Mesendoderm (in vitro differentiated cells): Measurements from ENCODE around the gene GID8.

Experiments
- DNase-seq: peaks from one replicate; pipeline ENCODE4 v3.0.0; 2013
- H2AK5ac ChIP-seq: 2 replicates; pipeline ENCODE4 v1.6.1; 2013; ENCODE audit warnings: low read length, inconsistent platforms
- H2BK120ac ChIP-seq: 2 replicates; pipeline ENCODE4 v1.6.1; 2013; ENCODE audit warnings: low read depth, mild to moderate bottlenecking, low read length, moderate library complexity, mixed read lengths
- H2BK15ac ChIP-seq: replicated peaks from 2 replicates; pipeline ENCODE4 v1.6.1; 2013; ENCODE audit warnings: low read depth, mild to moderate bottlenecking, moderate library complexity
- H2BK5ac ChIP-seq: 2 replicates; pipeline ENCODE4 v1.6.1; 2013; ENCODE audit warnings: low read length, inconsistent platforms
- H3K18ac ChIP-seq: 2 replicates; pipeline ENCODE4 v1.6.1; 2013; ENCODE audit warnings: mild to moderate bottlenecking, low read length, mixed read lengths
- H3K23ac ChIP-seq: one replicate; pipeline ENCODE4 v1.6.1; 2013; ENCODE audit warnings: low read length
- H3K27ac ChIP-seq: 2 replicates; pipeline ENCODE4 v1.5.1; 2013; ENCODE audit warnings: low read depth, mild to moderate bottlenecking, inconsistent platforms, low read length, moderate library complexity
- H3K27me3 ChIP-seq: 2 replicates; pipeline ENCODE4 v1.6.1; 2013; ENCODE audit warnings: low read length, control low read depth, mild to moderate bottlenecking, inconsistent platforms; ENCODE audit not compliant: insufficient read depth, poor library complexity
- H3K36me3 ChIP-seq: 2 replicates; pipeline ENCODE4 v1.6.1; 2013; ENCODE audit warnings: low read length, inconsistent platforms; ENCODE audit not compliant: control insufficient read depth, insufficient read depth
- H3K4ac ChIP-seq: one replicate; pipeline ENCODE4 v1.6.1; 2013; ENCODE audit warnings: low read depth, mild to moderate bottlenecking, low read length, moderate library complexity
- H3K4me1 ChIP-seq: 2 replicates; pipeline ENCODE4 v1.6.1; 2013; ENCODE audit warnings: low read depth, low read length, inconsistent platforms; ENCODE audit not compliant: control insufficient read depth
- H3K4me2 ChIP-seq: 2 replicates; pipeline ENCODE4 v1.6.1; 2013; ENCODE audit warnings: low read length
- H3K4me3 ChIP-seq: 2 replicates; pipeline ENCODE4 v1.5.1; 2013; ENCODE audit warnings: mild to moderate bottlenecking, low read length
- H3K56ac ChIP-seq: one replicate; pipeline ENCODE4 v1.6.1; 2013; ENCODE audit warnings: low read length
- H3K79me1 ChIP-seq: 2 replicates; pipeline ENCODE4 v1.6.1; 2013; ENCODE audit warnings: low read length, inconsistent platforms
- H3K79me2 ChIP-seq: 2 replicates; pipeline ENCODE4 v1.6.1; 2013; ENCODE audit warnings: mild to moderate bottlenecking, low read length; ENCODE audit not compliant: control insufficient read depth, insufficient read depth
- H3K9ac ChIP-seq: 2 replicates; pipeline ENCODE4 v1.6.1; 2013; ENCODE audit warnings: low read length, inconsistent platforms
- H4K5ac ChIP-seq: one replicate; pipeline ENCODE4 v1.6.1; 2013; ENCODE audit warnings: low read length
- H4K8ac ChIP-seq: one replicate; pipeline ENCODE4 v1.6.1; 2013; ENCODE audit warnings: low read depth, mild to moderate bottlenecking, control low read depth, low read length, moderate library complexity
- WGBS: extraction: QIAGEN DNeasy Blood & Tissue Kit; methylation state at CpG from one replicate; pipeline ENCODE4 v1.1.7; 2013; ENCODE audit warnings: low lambda C conversion rate, missing lambda C conversion rate; ENCODE audit not compliant: insufficient coverage; ENCODE audit errors: extremely low coverage; 5-methylcytosine and 5-hydroxymethylcytosine counted together

Gene GID8

DNA sequence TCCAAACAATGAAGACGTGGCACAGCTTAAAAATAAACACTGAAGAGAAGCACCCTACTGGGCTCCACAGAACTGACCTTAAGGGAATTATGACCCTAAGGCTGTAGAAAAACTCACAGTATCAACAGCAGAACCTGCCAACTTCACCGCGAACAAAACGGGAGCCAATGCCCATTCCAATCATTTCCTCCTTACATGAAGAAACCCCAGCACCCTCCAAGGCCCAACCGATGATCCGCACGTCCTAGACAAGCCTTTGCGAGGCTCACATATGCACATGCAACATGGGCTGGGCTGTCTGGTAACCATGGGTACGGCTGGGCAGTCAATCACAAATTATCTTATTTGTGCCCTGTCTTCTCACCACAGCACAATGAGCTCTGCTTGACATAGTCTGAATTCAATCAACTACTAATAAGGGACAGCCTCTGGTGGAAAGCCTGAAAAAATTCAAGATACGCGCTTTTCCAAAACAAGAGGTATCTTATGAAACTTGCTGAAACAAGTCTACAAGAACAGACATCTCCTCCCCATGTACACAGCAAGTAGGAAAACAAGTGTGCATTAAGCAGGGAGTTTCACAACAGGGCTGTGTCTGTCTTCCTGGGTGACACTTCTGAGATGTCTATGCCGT, 13.4 kb upstream of the GID8 start:
- Histone ChIP-seq H3K4me2 (peak overlapping the region; percentile 93), H3K36me3 (no peaks in the 10 kb centered on the region), H3K9ac (peak overlapping the region; percentile 96), H4K5ac (no peak overlapping the region), H2AK5ac (no peak overlapping the region), H3K4me3 (no peak overlapping the region), H2BK120ac (no peak overlapping the region), H3K56ac (peak overlapping the region; percentile 95), H3K4ac (no peak overlapping the region), H3K4me1 (peaks cover 21% of the 10 kb centered on the region), H3K18ac (no peak overlapping the region), H3K79me1 (peaks cover 7% of the 10 kb centered on the region), H3K79me2 (peaks cover 83% of the 10 kb centered on the region), H4K8ac (no peak overlapping the region), H2BK15ac (no peak overlapping the region), H2BK5ac (no peak overlapping the region), H3K23ac (no peak overlapping the region), H3K27me3 (no peaks in the 10 kb centered on the region), H3K27ac (no peak overlapping the region)
- no peak for DNase-seq
- WGBS = no CpG with 5 or more reads among the region's 12 CpGs

DNA sequence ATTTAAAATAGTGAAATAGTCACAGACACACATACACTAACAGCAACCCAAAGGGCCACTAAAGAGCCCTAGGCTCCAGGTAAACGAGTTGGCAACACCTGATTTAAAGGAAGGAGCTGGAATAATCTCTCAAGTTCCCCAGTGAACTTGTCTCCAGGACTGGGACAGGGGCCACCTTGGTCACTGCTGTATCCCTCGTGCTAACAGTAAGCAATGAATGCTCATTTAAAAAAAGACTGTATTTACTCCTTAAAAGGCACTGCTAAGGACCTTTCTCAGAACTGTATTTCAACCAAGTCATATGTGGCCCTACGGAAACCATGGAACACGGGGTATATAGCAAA, 12.9 kb upstream of the GID8 start:
- H2BK120ac ChIP-seq = no peak overlapping the region
- no peak overlapping the region for H2BK15ac ChIP-seq
- peak overlapping the region; percentile 29 for H3K23ac ChIP-seq
- H4K8ac ChIP-seq = no peak overlapping the region
- H3K36me3 ChIP-seq = no peaks in the 10 kb centered on the region
- H2AK5ac ChIP-seq = no peak overlapping the region
- peaks cover 20% of the 10 kb centered on the region for H3K4me1 ChIP-seq
- peak overlapping the region; percentile 99 for H3K4ac ChIP-seq
- H3K4me2 ChIP-seq = peak overlapping the region; percentile 93
- H3K18ac ChIP-seq = no peak overlapping the region
- DNase-seq = no peak
- H3K56ac ChIP-seq = peak overlapping the region; percentile 95
- peaks cover 7% of the 10 kb centered on the region for H3K79me1 ChIP-seq
- no peak overlapping the region for H3K27ac ChIP-seq
- H3K9ac ChIP-seq = peak overlapping the region; percentile 96
- no peak overlapping the region for H2BK5ac ChIP-seq
- peak overlapping the region; percentile 94 for H3K4me3 ChIP-seq
- no peak overlapping the region for H4K5ac ChIP-seq
- no peaks in the 10 kb centered on the region for H3K27me3 ChIP-seq
- no CpG with 5 or more reads among the region's 4 CpGs for WGBS
- peaks cover 82% of the 10 kb centered on the region for H3K79me2 ChIP-seq

DNA sequence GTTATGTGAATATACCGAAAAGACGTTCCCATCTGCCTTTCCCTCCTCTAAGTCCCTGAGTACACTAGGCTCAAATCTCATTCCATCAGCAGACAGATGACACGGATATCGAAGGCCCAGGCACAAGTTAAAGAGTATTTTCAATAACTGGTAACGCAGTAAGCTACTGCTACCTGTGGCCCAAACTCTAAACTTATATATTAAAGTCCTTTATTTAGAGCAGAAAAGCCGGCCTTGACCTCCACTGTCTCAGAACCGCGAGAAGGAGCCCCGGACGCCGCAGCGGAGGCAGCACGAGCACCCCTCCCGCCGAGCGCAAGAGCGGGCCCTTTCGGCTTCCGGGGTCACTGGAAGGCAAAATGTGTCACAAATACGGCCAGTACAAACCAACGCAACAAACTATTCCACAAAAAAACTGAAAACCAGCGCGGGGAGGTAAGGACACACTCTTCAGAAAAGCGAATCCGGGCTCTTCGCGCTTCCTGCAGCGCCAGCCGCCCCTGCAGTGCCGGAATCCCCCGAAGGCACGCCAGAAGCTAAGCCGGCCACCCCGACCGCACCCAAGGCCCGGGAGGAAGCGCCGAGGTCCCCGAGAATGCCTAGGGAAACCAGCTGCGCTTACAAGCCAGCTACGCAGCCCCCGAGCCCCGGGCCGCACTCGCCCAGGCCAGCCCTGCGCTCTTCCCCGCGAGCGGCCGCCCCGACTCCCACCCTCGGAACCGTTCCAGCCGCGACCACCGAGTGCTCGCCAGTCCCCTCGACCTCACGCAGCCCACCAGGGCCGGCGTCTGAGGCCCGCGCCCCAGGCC, 12.3 kb upstream of the GID8 start:
- H3K4me3 ChIP-seq = peak overlapping the region; percentile 94
- H3K9ac ChIP-seq = peak overlapping the region; percentile 96
- H3K27ac ChIP-seq = peak overlapping the region; percentile 91
- H2BK5ac ChIP-seq = peak overlapping the region; percentile 81
- H3K4ac ChIP-seq = peak overlapping the region; percentile 99
- H3K56ac ChIP-seq = peak overlapping the region; percentile 95
- H3K4me2 ChIP-seq = peak overlapping the region; percentile 93
- H4K8ac ChIP-seq = peak overlapping the region; percentile 87
- whole genome bisulfite sequencing = no CpG with 5 or more reads among the region's 63 CpGs
- no peaks in the 10 kb centered on the region for H3K36me3 ChIP-seq
- H3K23ac ChIP-seq = peak overlapping the region; percentile 95
- H3K27me3 ChIP-seq = no peaks in the 10 kb centered on the region
- H3K79me2 ChIP-seq = peaks cover 82% of the 10 kb centered on the region
- H2BK120ac ChIP-seq = peak overlapping the region; percentile 90
- H3K4me1 ChIP-seq = peaks cover 18% of the 10 kb centered on the region
- no peak overlapping the region for H2AK5ac ChIP-seq
- DNase-seq = peak; percentile 40
- no peak overlapping the region for H2BK15ac ChIP-seq
- H3K18ac ChIP-seq = peak overlapping the region; percentile 100
- H3K79me1 ChIP-seq = peaks cover 5% of the 10 kb centered on the region
- no peak overlapping the region for H4K5ac ChIP-seq

DNA sequence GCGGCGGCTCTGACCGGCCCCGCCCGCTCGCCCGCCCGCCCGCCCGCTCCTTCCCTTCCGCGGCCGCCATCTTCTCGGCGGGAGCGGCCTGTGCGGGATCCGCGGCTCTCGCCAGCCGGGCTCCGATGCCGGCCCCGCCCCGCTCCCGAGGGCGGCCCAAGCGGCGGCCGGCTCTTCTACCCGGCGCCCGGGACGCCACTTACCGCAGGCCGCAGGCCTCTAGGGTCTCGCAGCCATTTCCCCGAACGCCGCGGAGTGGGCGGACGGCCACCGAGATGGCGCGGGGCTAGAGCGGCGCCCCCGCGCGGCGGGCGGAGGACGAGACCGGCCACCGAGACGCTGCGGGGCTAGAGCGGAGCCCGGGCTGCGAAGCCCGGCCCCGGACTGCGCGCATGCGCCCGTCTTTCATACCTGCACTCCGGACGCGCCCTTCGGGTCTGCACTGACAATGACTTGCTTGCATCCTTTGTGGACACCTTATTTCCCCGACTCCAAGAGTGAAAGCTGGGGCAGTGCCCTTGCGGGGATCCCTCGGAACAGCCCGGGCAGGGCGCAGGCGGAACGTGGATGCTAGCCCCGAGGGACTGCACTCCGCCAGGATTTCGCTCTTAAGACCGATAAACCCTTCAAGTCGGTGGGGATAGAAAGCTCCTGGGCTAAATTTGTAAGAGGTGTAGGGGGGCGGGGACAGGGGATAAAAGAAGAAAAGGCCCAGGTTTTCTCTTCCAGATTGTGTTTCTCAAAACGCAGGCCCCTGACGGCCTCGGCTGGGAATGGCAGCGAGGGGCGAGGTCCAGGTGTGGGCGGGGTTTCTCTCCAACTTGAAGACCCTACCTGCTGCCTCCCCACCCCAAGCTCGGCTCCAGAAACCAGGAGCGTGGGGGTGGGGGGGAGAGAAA, 11.5 kb upstream of the GID8 start, which contains the start of gene DIDO1:
Gene DIDO1 (minus strand): TSS at position 277 of the 899 bp plus-strand sequence.
- Histone ChIP-seq H3K79me1 (peaks cover 6% of the 10 kb centered on the region), H3K4me1 (peaks cover 18% of the 10 kb centered on the region), H3K27me3 (no peaks in the 10 kb centered on the region), H3K79me2 (peaks cover 81% of the 10 kb centered on the region), H3K36me3 (no peaks in the 10 kb centered on the region), H3K9ac (peak within 1 kb of the TSS; percentile 96), H2BK5ac (peak within 1 kb of the TSS; percentile 81), H3K56ac (peak within 1 kb of the TSS; percentile 95), H2BK120ac (peak within 1 kb of the TSS; percentile 90), H3K4me2 (peak within 1 kb of the TSS; percentile 93), H3K27ac (peak within 1 kb of the TSS; percentile 91), H3K23ac (peak within 1 kb of the TSS; percentile 95), H3K4me3 (peak within 1 kb of the TSS; percentile 94), H2BK15ac (no peak within 1 kb of the TSS), H3K4ac (peak within 1 kb of the TSS; percentile 99), H4K8ac (peak within 1 kb of the TSS; percentile 87), H3K18ac (peak within 1 kb of the TSS; percentile 100), H2AK5ac (no peak within 1 kb of the TSS), H4K5ac (no peak within 1 kb of the TSS)
- WGBS = no CpG with 5 or more reads among the region's 92 CpGs
- peak; percentile 88 for DNase-seq

DNA sequence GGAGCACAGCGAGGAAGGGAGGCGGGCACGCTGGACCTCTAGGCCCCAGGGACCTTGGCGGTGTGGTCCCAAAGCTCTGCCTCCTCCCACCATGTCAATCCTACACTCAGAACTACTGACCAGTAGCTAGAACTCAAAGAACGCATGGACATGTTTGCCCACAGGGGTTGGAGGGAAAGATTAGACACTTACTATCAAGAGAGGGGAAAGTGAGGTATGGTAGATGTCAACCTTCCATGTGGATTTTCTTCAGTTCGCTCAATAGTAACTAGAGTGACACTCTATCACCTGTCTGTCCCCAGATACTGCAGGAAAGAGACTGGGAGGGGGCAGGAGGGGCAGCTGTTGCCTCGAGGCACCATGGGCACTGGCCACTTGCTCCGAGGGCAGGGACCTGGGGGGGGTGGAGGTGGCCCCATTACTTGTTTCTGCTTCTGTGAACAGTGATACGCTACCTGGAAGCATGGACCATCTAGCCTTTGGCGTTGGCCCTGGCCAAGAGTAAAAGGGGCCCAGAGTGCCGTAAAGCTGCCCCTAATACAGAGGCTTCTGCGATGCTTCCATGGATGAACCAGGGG, 10.7 kb upstream of the GID8 start:
- H3K4me3 ChIP-seq = no peak overlapping the region
- no peak overlapping the region for H2AK5ac ChIP-seq
- peak overlapping the region; percentile 13 for H3K27ac ChIP-seq
- no peak overlapping the region for H2BK15ac ChIP-seq
- peak overlapping the region; percentile 82 for H3K9ac ChIP-seq
- H4K8ac ChIP-seq = no peak overlapping the region
- WGBS = no CpG with 5 or more reads among the region's 12 CpGs
- no peak for DNase-seq
- H3K27me3 ChIP-seq = no peaks in the 10 kb centered on the region
- peak overlapping the region; percentile 87 for H3K56ac ChIP-seq
- H3K4ac ChIP-seq = no peak overlapping the region
- no peak overlapping the region for H4K5ac ChIP-seq
- peak overlapping the region; percentile 57 for H3K4me2 ChIP-seq
- H3K4me1 ChIP-seq = peaks cover 18% of the 10 kb centered on the region
- H3K36me3 ChIP-seq = no peaks in the 10 kb centered on the region
- H3K23ac ChIP-seq = no peak overlapping the region
- H3K18ac ChIP-seq = peak overlapping the region; percentile 7
- no peak overlapping the region for H2BK120ac ChIP-seq
- no peak overlapping the region for H2BK5ac ChIP-seq
- peaks cover 85% of the 10 kb centered on the region for H3K79me2 ChIP-seq
- H3K79me1 ChIP-seq = peaks cover 7% of the 10 kb centered on the region
